HCT116 (cell line): ENCODE measurements around the gene PCGF2. TPM values are rescaled to one million over a fixed set of nuclear protein-coding genes. Genes with fewer than 3 reads are reported as not detected.

Experiments
- ATAC-seq: fragments of 200-7000 bp; cut with Tn5 transposase; 2 replicates; pipeline ENCODE4 v1.9.1; 2020; ENCODE audit warnings: mild to moderate bottlenecking, moderate library complexity
- BruUV-seq: library from RNA; stranded (reverse); fragments of 400-500 nt; replicated peaks from 2 replicates; lab custom pipeline; 2021; lab: Mats Ljungman, UMichigan
- CTCF ChIA-PET: fragments of 300-600 bp; sonication (Branson Sonifier 250); formaldehyde crosslinking; loops from one replicate; lab custom pipeline; 2021; ENCODE audit warnings: antibody characterized with exemption; lab: Charles Lee
- POLR2A ChIA-PET: fragments of 300-600, 350-600 bp; sonication (Branson Sonifier 250); formaldehyde crosslinking; loops from one replicate; lab custom pipeline; 2021; ENCODE audit warnings: antibody characterized with exemption; lab: Charles Lee
- RAD21 ChIA-PET, 2 experiments: fragments of 300-600 bp; sonication (Branson Sonifier 250); formaldehyde crosslinking; loops; one replicate each; lab custom pipeline; 2023; ENCODE audit warnings: low total read pairs in 2 of 2; ENCODE audit not compliant: uncharacterized antibody in 2 of 2, unreplicated experiment in 2 of 2, low non-redundant PET in 1 of 2; lab: Charles Lee
- DNase-seq: peaks from one replicate; pipeline ENCODE4 v3.0.0-alpha.2; 2010; ENCODE audit warnings: low read depth, low spot score
- H2AFZ ChIP-seq: fragments of 200-600 bp; shearing (Covaris generic), sonication (generic); 2 replicates; pipeline ENCODE4 v1.6.1; 2017; ENCODE audit warnings: low read depth, mixed run types, mixed read lengths, antibody characterized with exemption, low read length; ENCODE audit not compliant: poor library complexity, severe bottlenecking
- H3K27ac ChIP-seq: 2 replicates; pipeline ENCODE4 v1.5.1; 2012; ENCODE audit warnings: low read depth, low read length
- H3K27me3 ChIP-seq: fragments of 200-600 bp; sonication (generic); 2 replicates; pipeline ENCODE4 v1.6.1; 2016; ENCODE audit warnings: mixed run types, low read length, mixed read lengths; ENCODE audit not compliant: insufficient read depth
- H3K36me3 ChIP-seq, 2 experiments: fragments of 200-500 bp in 1 of 2; fragments of 200-600 bp in 1 of 2; sonication (Bioruptor generic) in 1 of 2; sonication (generic) in 1 of 2; 2 replicates each; pipeline versions ENCODE4 v1.5.1 to v1.6.1; 2014 to 2016; ENCODE audit warnings: low read length in 2 of 2, inconsistent platforms in 1 of 2, mixed read lengths in 1 of 2, mixed run types in 1 of 2; ENCODE audit not compliant: insufficient read depth in 2 of 2, control insufficient read depth in 1 of 2
- H3K4me1 ChIP-seq, 2 experiments: fragments of 200-600 bp in 1 of 2; sonication (generic) in 1 of 2; 2 replicates each; pipeline versions ENCODE4 v1.5.1 to v1.6.1; 2012 to 2017; ENCODE audit warnings: low read length in 2 of 2, inconsistent platforms in 1 of 2, mild to moderate bottlenecking in 1 of 2, mixed read lengths in 1 of 2, mixed run types in 1 of 2, moderate library complexity in 1 of 2; ENCODE audit not compliant: insufficient read depth in 2 of 2, control insufficient read depth in 1 of 2
- H3K4me2 ChIP-seq: fragments of 200-600 bp; sonication (generic); 2 replicates; pipeline ENCODE4 v1.6.1; 2017; ENCODE audit warnings: mixed run types, low read length, mixed read lengths
- H3K4me3 ChIP-seq, 2 experiments: fragments of 200-600 bp in 1 of 2; sonication (generic) in 1 of 2; replicated peaks in 1 of 2; 2 replicates each; pipeline ENCODE4 v1.5.1; 2011 to 2016; ENCODE audit warnings: low read length in 2 of 2, control low read depth in 1 of 2, low read depth in 1 of 2, mild to moderate bottlenecking in 1 of 2, mixed read lengths in 1 of 2, mixed run types in 1 of 2
- H3K79me2 ChIP-seq: fragments of 200-600 bp; sonication (generic); 2 replicates; pipeline ENCODE4 v1.6.1; 2017; ENCODE audit warnings: mild to moderate bottlenecking, mixed run types, low read length, moderate library complexity, mixed read lengths; ENCODE audit not compliant: insufficient read depth
- H3K9ac ChIP-seq: fragments of 200-600 bp; sonication (generic); 2 replicates; pipeline ENCODE4 v1.6.1; 2016; ENCODE audit warnings: low read length, mixed read lengths
- H3K9me2 ChIP-seq: fragments of 200-600 bp; sonication (generic), shearing (Covaris generic); 2 replicates; pipeline ENCODE4 v1.6.1; 2017; ENCODE audit warnings: mixed run types, mild to moderate bottlenecking, moderate library complexity; ENCODE audit not compliant: insufficient read depth
- H3K9me3 ChIP-seq, 2 experiments: fragments of 200-500 bp in 1 of 2; fragments of 200-600 bp in 1 of 2; sonication (Bioruptor generic) in 1 of 2; sonication (generic) in 1 of 2; 2 replicates each; pipeline ENCODE4 v1.6.1; 2014 to 2017; ENCODE audit warnings: low read length in 2 of 2, mixed read lengths in 2 of 2, inconsistent platforms in 1 of 2, low read depth in 1 of 2, mild to moderate bottlenecking in 1 of 2, mixed run types in 1 of 2, moderate library complexity in 1 of 2; ENCODE audit not compliant: control insufficient read depth in 1 of 2, insufficient read depth in 1 of 2
- H4K20me1 ChIP-seq: fragments of 200-600 bp; sonication (generic), shearing (Covaris generic); 2 replicates; pipeline ENCODE4 v1.6.1; 2017; ENCODE audit warnings: mixed run types, mild to moderate bottlenecking, moderate library complexity; ENCODE audit not compliant: insufficient read depth
- CBX3 ChIP-seq: IDR thresholded peaks from 2 replicates; pipeline ENCODE4 v1.6.1; 2012; ENCODE audit warnings: low read depth
- EZH2phosphoT487 ChIP-seq: fragments of 200-600 bp; IDR thresholded peaks from 2 replicates; pipeline ENCODE4 v1.6.1; 2018; ENCODE audit warnings: antibody characterized with exemption, borderline replicate concordance
- FOSL1 ChIP-seq: IDR thresholded peaks from 2 replicates; pipeline ENCODE4 v1.6.1; 2012; ENCODE audit warnings: low read depth
- POLR2A ChIP-seq: IDR thresholded peaks from 2 replicates; pipeline ENCODE4 v1.7.0; 2011; ENCODE audit warnings: borderline replicate concordance; ENCODE audit not compliant: insufficient read depth, insufficient read length; ENCODE audit errors: extremely low read depth
- POLR2AphosphoS5 ChIP-seq: IDR thresholded peaks from 2 replicates; pipeline ENCODE4 v1.6.1; 2011; ENCODE audit warnings: mild to moderate bottlenecking, low read depth, low read length, moderate library complexity
- SIN3A ChIP-seq: IDR thresholded peaks from 2 replicates; pipeline ENCODE4 v1.6.1; 2012; ENCODE audit warnings: low read depth
- SP1 ChIP-seq: IDR thresholded peaks from 2 replicates; pipeline ENCODE4 v1.6.1; 2012; ENCODE audit warnings: low read depth
- TCF7L2 ChIP-seq: IDR thresholded peaks from 2 replicates; pipeline ENCODE4 v1.7.0; 2011; ENCODE audit warnings: borderline replicate concordance, inconsistent platforms; ENCODE audit not compliant: insufficient read depth, insufficient read length; ENCODE audit errors: extremely low read depth
- ZNF274 ChIP-seq: fragments of 200-500 bp; sonication (Bioruptor generic); IDR thresholded peaks from 2 replicates; pipeline ENCODE4 v1.6.1; 2014; ENCODE audit warnings: mild to moderate bottlenecking, low read depth, low read length, inconsistent platforms
- intact Hi-C: fragments of 100-400 bp; cut with micrococcal nuclease; formaldehyde crosslinking; loops from 2 replicates; pipeline ENCODE4 v1.10.0; 2022
- total RNA-seq: library from RNA; stranded (reverse); gene quantifications from one replicate; pipeline ENCODE4 v1.2.1, GENCODE V29; 2021; ENCODE audit not compliant: unreplicated experiment
- TF ChIP-seq, protein P1 (sequence below): IDR thresholded peaks from 2 replicates; pipeline ENCODE4 v1.6.1; 2012
- TF ChIP-seq, protein P2 (sequence below): IDR thresholded peaks from 2 replicates; pipeline ENCODE4 v1.6.1; 2012; ENCODE audit warnings: low read depth

Gene PCGF2
- total RNA-seq, 1 experiment from 2014 or later: 64.6 TPM

DNA sequence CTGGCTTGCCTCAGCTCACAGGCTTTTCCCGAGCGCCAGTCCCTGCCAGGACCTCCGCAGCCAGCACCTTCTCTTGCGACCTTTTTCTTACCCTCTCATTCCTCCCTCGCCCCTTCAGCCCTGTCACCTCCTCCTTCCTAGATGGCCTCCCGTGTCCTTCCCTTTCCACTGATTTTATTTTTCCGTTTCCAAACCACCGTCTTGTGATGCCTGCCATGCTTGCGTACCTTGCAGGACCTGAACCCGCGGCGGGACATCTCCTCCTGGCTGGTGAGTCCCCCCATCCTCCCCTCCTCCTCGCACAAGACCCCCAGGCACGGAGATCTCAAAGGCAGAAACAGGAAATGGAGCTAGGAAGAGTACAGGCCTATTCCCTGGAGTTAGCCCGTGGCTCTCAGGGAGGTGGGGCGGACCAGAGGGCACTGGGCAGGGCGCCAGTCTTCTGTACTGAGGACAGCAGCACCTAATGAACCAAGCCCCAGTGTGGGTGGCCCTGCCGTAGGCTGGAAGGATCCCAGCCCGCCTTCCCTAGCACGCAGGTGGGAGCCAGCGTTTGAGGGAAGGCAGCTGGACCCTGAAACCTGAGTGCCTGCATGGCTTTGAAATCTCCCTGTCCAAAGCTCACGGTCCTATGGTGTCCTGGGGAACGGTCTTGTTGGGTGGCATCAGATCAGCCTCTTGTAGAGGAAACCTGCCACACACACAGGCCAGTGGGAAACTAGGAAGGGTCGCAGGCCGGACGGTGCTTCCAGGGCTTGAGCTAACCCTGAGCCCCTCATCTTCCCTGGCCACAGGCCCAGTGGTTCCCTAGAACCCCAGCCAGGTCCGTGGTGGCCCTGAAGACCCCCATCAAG is 17.4 kb downstream of the PCGF2 start:
- no peaks in the 10 kb centered on the region for H3K27me3 ChIP-seq
- no peaks in the 10 kb centered on the region for H4K20me1 ChIP-seq
- H3K79me2 ChIP-seq: peaks cover 37% of the 10 kb centered on the region
- ChIA-PET CTCF (interaction anchor here (0.9 to 1.6 kb wide), 4 partner anchors 12 to 54 kb away, joined by 3 to 4 read pairs (median 4); partner anchors contain the start of gene PSMB3), RAD21 (no interaction called here), POLR2A (interaction anchor here (1.1 kb wide), 1 partner anchor 12 kb away, joined by 3 read pairs; no protein-coding TSS in a partner anchor)
- H3K4me1 ChIP-seq: peaks cover 11 to 39% of the 10 kb centered on the region in 2 experiments; a peak in 3 of 4 replicates
- intact Hi-C loops: loop anchor here (10.0 kb wide), 1 partner anchor 424 kb away; the partner anchor contains the start of gene PLXDC1
- TSS peak; percentile 34 for BruUV-seq
- H3K9me3 ChIP-seq: no peaks in the 10 kb centered on the region
- no peak for DNase-seq
- peak overlapping the region; percentile 96 for H3K27ac ChIP-seq
- H3K4me3 ChIP-seq: peak overlapping the region; percentile 91 to 95
- H3K4me2 ChIP-seq: peak overlapping the region; percentile 90
- no peak overlapping the region for H2AFZ ChIP-seq
- H3K36me3 ChIP-seq: peaks cover 5 to 26% of the 10 kb centered on the region in 2 experiments
- peak overlapping the region; percentile 88 for H3K9ac ChIP-seq
- H3K9me2 ChIP-seq: no peaks in the 10 kb centered on the region
- TF ChIP-seq POLR2AphosphoS5: 0 out of 2 replicates have a peak, but pooled peaks have one; percentile 17
- TF ChIP-seq, protein P1, sequence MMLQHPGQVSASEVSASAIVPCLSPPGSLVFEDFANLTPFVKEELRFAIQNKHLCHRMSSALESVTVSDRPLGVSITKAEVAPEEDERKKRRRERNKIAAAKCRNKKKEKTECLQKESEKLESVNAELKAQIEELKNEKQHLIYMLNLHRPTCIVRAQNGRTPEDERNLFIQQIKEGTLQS: no peak
- peak; percentile 39 for ATAC-seq

DNA sequence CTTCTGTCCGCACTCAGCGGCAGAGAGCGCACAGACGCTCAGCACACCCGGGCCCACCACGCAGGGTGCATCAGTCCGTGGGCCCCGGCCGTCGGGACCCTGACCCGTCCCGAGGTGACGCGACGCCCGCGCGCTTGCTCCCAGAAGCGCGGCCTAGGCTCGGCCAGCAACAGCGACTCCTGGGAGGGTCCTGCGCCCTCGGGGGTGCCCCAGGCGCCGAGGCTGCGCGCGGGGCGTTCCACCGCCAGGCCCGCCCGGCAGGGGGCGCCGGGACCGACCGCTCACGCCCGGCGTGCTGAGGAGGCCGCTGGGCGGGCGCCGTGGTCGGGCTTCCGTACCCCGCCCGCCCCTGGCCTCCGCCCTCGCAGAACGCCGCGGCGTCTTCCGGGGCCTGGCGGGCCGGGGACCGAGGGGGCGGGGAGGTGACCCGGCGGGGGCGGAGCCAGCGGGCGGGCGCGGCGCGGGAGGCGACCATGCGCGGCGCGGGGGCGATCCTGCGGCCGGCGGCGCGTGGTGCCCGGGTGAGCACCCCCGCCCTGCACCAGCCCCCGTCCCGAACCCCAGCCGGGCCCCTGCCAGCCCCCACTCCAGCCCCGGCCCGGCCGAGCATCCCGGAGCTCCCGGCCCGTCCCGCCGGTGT is 18.1 kb downstream of the PCGF2 start, which contains the start of gene CISD3:
Gene CISD3, plus strand, starts transcription at position 456 of the 640 bp plus-strand sequence. Its CDS starts 18 bp downstream, at position 474.
- peaks cover 11 to 32% of the 10 kb centered on the region in 2 experiments; a peak in 3 of 4 replicates for H3K4me1 ChIP-seq
- RAD21 ChIA-PET: no interaction called here
- TF ChIP-seq POLR2A: peak; percentile 23
- TF ChIP-seq POLR2AphosphoS5: peak; percentile 72
- TF ChIP-seq, protein P2, sequence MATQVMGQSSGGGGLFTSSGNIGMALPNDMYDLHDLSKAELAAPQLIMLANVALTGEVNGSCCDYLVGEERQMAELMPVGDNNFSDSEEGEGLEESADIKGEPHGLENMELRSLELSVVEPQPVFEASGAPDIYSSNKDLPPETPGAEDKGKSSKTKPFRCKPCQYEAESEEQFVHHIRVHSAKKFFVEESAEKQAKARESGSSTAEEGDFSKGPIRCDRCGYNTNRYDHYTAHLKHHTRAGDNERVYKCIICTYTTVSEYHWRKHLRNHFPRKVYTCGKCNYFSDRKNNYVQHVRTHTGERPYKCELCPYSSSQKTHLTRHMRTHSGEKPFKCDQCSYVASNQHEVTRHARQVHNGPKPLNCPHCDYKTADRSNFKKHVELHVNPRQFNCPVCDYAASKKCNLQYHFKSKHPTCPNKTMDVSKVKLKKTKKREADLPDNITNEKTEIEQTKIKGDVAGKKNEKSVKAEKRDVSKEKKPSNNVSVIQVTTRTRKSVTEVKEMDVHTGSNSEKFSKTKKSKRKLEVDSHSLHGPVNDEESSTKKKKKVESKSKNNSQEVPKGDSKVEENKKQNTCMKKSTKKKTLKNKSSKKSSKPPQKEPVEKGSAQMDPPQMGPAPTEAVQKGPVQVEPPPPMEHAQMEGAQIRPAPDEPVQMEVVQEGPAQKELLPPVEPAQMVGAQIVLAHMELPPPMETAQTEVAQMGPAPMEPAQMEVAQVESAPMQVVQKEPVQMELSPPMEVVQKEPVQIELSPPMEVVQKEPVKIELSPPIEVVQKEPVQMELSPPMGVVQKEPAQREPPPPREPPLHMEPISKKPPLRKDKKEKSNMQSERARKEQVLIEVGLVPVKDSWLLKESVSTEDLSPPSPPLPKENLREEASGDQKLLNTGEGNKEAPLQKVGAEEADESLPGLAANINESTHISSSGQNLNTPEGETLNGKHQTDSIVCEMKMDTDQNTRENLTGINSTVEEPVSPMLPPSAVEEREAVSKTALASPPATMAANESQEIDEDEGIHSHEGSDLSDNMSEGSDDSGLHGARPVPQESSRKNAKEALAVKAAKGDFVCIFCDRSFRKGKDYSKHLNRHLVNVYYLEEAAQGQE: no peak
- no peak; the same call in 1 of the 2 replicates for TF ChIP-seq CBX3
- TF ChIP-seq FOSL1: no peak
- TF ChIP-seq SIN3A: no peak
- TF ChIP-seq TCF7L2: peak; percentile 26
- TF ChIP-seq SP1: no peak
- no peak for TF ChIP-seq EZH2phosphoT487
- TF ChIP-seq, protein P1: no peak
- TF ChIP-seq ZNF274: no peak

More for the DNA sequence above, 18.1 kb downstream of the PCGF2 start, which contains the start of gene CISD3:
- Histone ChIP-seq H3K4me2 (peak within 1 kb of the TSS; percentile 90), H3K27me3 (no peaks in the 10 kb centered on the region), H3K9ac (peak within 1 kb of the TSS; percentile 88), H3K9me3 (no peaks in the 10 kb centered on the region), H3K4me3 (peak within 1 kb of the TSS; percentile 91 to 95), H4K20me1 (no peaks in the 10 kb centered on the region), H2AFZ (no peak within 1 kb of the TSS), H3K79me2 (peaks cover 37% of the 10 kb centered on the region), H3K36me3 (peaks cover 5 to 23% of the 10 kb centered on the region in 2 experiments), H3K9me2 (no peaks in the 10 kb centered on the region), H3K27ac (peak within 1 kb of the TSS; percentile 96)
- DNase-seq (peak; percentile 60), ATAC-seq (peak; percentile 90)
- ChIA-PET POLR2A (no interaction called here), CTCF (interaction anchor here (1.5 kb wide), 1 partner anchor 11 kb away, joined by 4 read pairs; no protein-coding TSS in a partner anchor)
- no TSS peak for BruUV-seq
- intact Hi-C loops: loop anchor here (10.0 kb wide), 1 partner anchor 425 kb away; the partner anchor contains the start of gene PLXDC1
